HUES64 (cell line): ENCODE data around the gene ZNF236.

ENCODE experiments used
- H3K27ac ChIP-seq: 2 replicates; pipeline ENCODE4 v1.7.0; 2013; ENCODE audit warnings: low read depth, low read length, inconsistent platforms
- H3K27me3 ChIP-seq: 2 replicates; pipeline ENCODE4 v1.6.1; 2013; ENCODE audit warnings: mild to moderate bottlenecking, low read length; ENCODE audit not compliant: insufficient read depth
- H3K36me3 ChIP-seq: 2 replicates; pipeline ENCODE4 v1.6.1; 2013; ENCODE audit warnings: mild to moderate bottlenecking, low read length; ENCODE audit not compliant: insufficient read depth
- H3K4me1 ChIP-seq: 2 replicates; pipeline ENCODE4 v1.6.1; 2013; ENCODE audit warnings: mild to moderate bottlenecking, low read length, moderate library complexity; ENCODE audit not compliant: insufficient read depth
- H3K4me3 ChIP-seq: 2 replicates; pipeline ENCODE4 v1.5.1; 2013; ENCODE audit warnings: mild to moderate bottlenecking, low read length, moderate library complexity
- H3K9ac ChIP-seq: 2 replicates; pipeline ENCODE4 v1.6.1; 2013; ENCODE audit warnings: mild to moderate bottlenecking, low read depth, low read length
- H3K9me3 ChIP-seq: 2 replicates; pipeline ENCODE4 v1.6.1; 2013; ENCODE audit warnings: low read depth, low read length; ENCODE audit not compliant: insufficient read depth
- WGBS: fragments of 150-250, 120-280 bp; methylation state at CpG from one replicate; pipeline ENCODE4 v1.1.7; 2013; ENCODE audit warnings: missing lambda C conversion rate; 5-methylcytosine and 5-hydroxymethylcytosine counted together

ZNF236 gene

GRCh38 chr18:76821875-76822505, 367 bp upstream of the ZNF236 start:
- H3K27ac ChIP-seq, result peak overlapping the region; percentile 85
- H3K9ac ChIP-seq, result peak overlapping the region; percentile 97
- WGBS, result under 1% methylated on average over 88 of the region's 88 CpGs
- H3K27me3 ChIP-seq, result no peaks in the 10 kb centered on the region
- H3K4me3 ChIP-seq, result peak overlapping the region; percentile 99
- H3K36me3 ChIP-seq, result 0 out of 2 replicates have a peak, but pooled peaks cover 4% of the 10 kb centered on the region
- H3K4me1 ChIP-seq, result peaks cover 9% of the 10 kb centered on the region; the same call in 1 of the 2 replicates
- H3K9me3 ChIP-seq, result no peaks in the 10 kb centered on the region

GRCh38 chr18:76823161-76823538, 793 bp downstream of the ZNF236 start:
- Histone ChIP-seq H3K9ac (peak overlapping the region; percentile 89), H3K27ac (peak overlapping the region; percentile 53; the same call in 1 of the 2 replicates), H3K27me3 (no peaks in the 10 kb centered on the region), H3K4me3 (peak overlapping the region; percentile 99), H3K36me3 (0 out of 2 replicates have a peak, but pooled peaks cover 4% of the 10 kb centered on the region), H3K4me1 (peaks cover 9% of the 10 kb centered on the region; the same call in 1 of the 2 replicates), H3K9me3 (no peaks in the 10 kb centered on the region)
- 5% methylated on average over 26 of the region's 26 CpGs for WGBS

GRCh38 chr18:76823587-76824011, 1.2 kb downstream of the ZNF236 start:
- H3K9ac ChIP-seq, result peak overlapping the region; percentile 89
- WGBS, result 11% methylated on average over 28 of the region's 28 CpGs
- H3K4me3 ChIP-seq, result peak overlapping the region; percentile 99
- H3K36me3 ChIP-seq, result 0 out of 2 replicates have a peak, but pooled peaks cover 4% of the 10 kb centered on the region
- no peaks in the 10 kb centered on the region for H3K9me3 ChIP-seq
- H3K27ac ChIP-seq, result peak overlapping the region; percentile 29; the same call in 1 of the 2 replicates
- no peaks in the 10 kb centered on the region for H3K27me3 ChIP-seq
- H3K4me1 ChIP-seq, result peaks cover 9% of the 10 kb centered on the region; the same call in 1 of the 2 replicates

- no peak overlapping the region; the same call in 1 of the 2 replicates for H3K27ac ChIP-seq
- H3K27me3 ChIP-seq, result no peaks in the 10 kb centered on the region
- peak overlapping the region; percentile 99 for H3K4me3 ChIP-seq
- H3K36me3 ChIP-seq, result 0 out of 2 replicates have a peak, but pooled peaks cover 4% of the 10 kb centered on the region
- H3K9me3 ChIP-seq, result no peaks in the 10 kb centered on the region
- WGBS, result 84% methylated on average over 12 of the region's 12 CpGs
- H3K9ac ChIP-seq, result peak overlapping the region; percentile 89; the same call in 1 of the 2 replicates
- H3K4me1 ChIP-seq, result peaks cover 9% of the 10 kb centered on the region; the same call in 1 of the 2 replicates
Measured at GRCh38 chr18:76824145-76824676, 1.9 kb downstream of the ZNF236 start.

GRCh38 chr18:76824754-76825153, 2.4 kb downstream of the ZNF236 start:
- no peak overlapping the region for H3K9ac ChIP-seq
- H3K36me3 ChIP-seq, result 0 out of 2 replicates have a peak, but pooled peaks cover 4% of the 10 kb centered on the region
- no peaks in the 10 kb centered on the region for H3K27me3 ChIP-seq
- 89% methylated on average over 5 of the region's 5 CpGs for WGBS
- no peak overlapping the region for H3K4me3 ChIP-seq
- H3K4me1 ChIP-seq, result peaks cover 9% of the 10 kb centered on the region; the same call in 1 of the 2 replicates
- H3K9me3 ChIP-seq, result no peaks in the 10 kb centered on the region
- H3K27ac ChIP-seq, result no peak overlapping the region

- WGBS, result 89% methylated on average over 11 of the region's 11 CpGs
Measured at GRCh38 chr18:76827205-76828200, 5.1 kb downstream of the ZNF236 start.

GRCh38 chr18:76834379-76834778, 12.0 kb downstream of the ZNF236 start:
- Histone ChIP-seq H3K36me3 (no peaks in the 10 kb centered on the region), H3K27ac (no peak overlapping the region), H3K4me3 (no peak overlapping the region), H3K4me1 (0 out of 2 replicates have a peak, but pooled peaks cover 8% of the 10 kb centered on the region), H3K27me3 (no peaks in the 10 kb centered on the region), H3K9ac (no peak overlapping the region), H3K9me3 (no peaks in the 10 kb centered on the region)
- WGBS, result 96% methylated on average over 6 of the region's 6 CpGs

More at GRCh38 chr18:76827205-76828200, 5.1 kb downstream of the ZNF236 start:
- Histone ChIP-seq H3K27ac (no peak overlapping the region), H3K4me3 (no peak overlapping the region), H3K36me3 (no peaks in the 10 kb centered on the region), H3K9me3 (no peaks in the 10 kb centered on the region), H3K4me1 (peaks cover 3% of the 10 kb centered on the region; the same call in 1 of the 2 replicates), H3K9ac (no peak overlapping the region), H3K27me3 (no peaks in the 10 kb centered on the region)

GRCh38 chr18:76835380-76835779, 13.0 kb downstream of the ZNF236 start:
- Histone ChIP-seq H3K36me3 (no peaks in the 10 kb centered on the region), H3K4me3 (no peak overlapping the region), H3K4me1 (0 out of 2 replicates have a peak, but pooled peaks cover 8% of the 10 kb centered on the region), H3K27me3 (no peaks in the 10 kb centered on the region), H3K9ac (no peak overlapping the region), H3K27ac (no peak overlapping the region), H3K9me3 (no peaks in the 10 kb centered on the region)

GRCh38 chr18:76837071-76837470, 14.7 kb downstream of the ZNF236 start:
- 93% methylated on average over 3 of the region's 6 CpGs for WGBS
- no peak overlapping the region for H3K4me3 ChIP-seq
- H3K27me3 ChIP-seq, result no peaks in the 10 kb centered on the region
- H3K4me1 ChIP-seq, result 0 out of 2 replicates have a peak, but pooled peaks cover 8% of the 10 kb centered on the region
- H3K36me3 ChIP-seq, result no peaks in the 10 kb centered on the region
- no peak overlapping the region for H3K27ac ChIP-seq
- no peak overlapping the region for H3K9ac ChIP-seq
- H3K9me3 ChIP-seq, result no peaks in the 10 kb centered on the region

- 80% methylated on average over 3 of the region's 3 CpGs for WGBS
Measured at GRCh38 chr18:76838182-76838581, 15.8 kb downstream of the ZNF236 start.

More at GRCh38 chr18:76838182-76838581, 15.8 kb downstream of the ZNF236 start:
- H3K27me3 ChIP-seq, result no peaks in the 10 kb centered on the region
- no peak overlapping the region for H3K9ac ChIP-seq
- H3K27ac ChIP-seq, result no peak overlapping the region
- 0 out of 2 replicates have a peak, but pooled peaks cover 8% of the 10 kb centered on the region for H3K4me1 ChIP-seq
- H3K9me3 ChIP-seq, result no peaks in the 10 kb centered on the region
- H3K4me3 ChIP-seq, result no peak overlapping the region
- no peaks in the 10 kb centered on the region for H3K36me3 ChIP-seq
